HG03354 (cell line): Measurements from ENCODE around the gene APLF.

Source experiments
- ATAC-seq: cut with Tn5 transposase; IDR thresholded peaks from one replicate; pipeline ENCODE4 v1.9.1; 2021; ENCODE audit warnings: mild to moderate bottlenecking; ENCODE audit not compliant: unreplicated experiment, poor library complexity, severe bottlenecking

Gene APLF

GRCh38 chr2:68467077-68467960 is at the start of gene APLF, which contains the start of gene FBXO48:
Gene APLF (plus strand): TSS chr2:68467585. CDS start chr2:68467732, 147 bp downstream.
Gene FBXO48 (minus strand): TSS chr2:68467294. CDS start chr2:68465145, 2,149 bp downstream.
- ATAC-seq, result peak; percentile 96

GRCh38 chr2:68417926-68418325 is 49.5 kb upstream of the APLF start:
- ATAC-seq, result no peak

- no peak for ATAC-seq
These were observed 49.0 kb upstream of the APLF start for GRCh38 chr2:68418419-68418818.

- ATAC-seq, result peak; percentile 74
These were observed 48.5 kb upstream of the APLF start for GRCh38 chr2:68418855-68419254.

GRCh38 chr2:68420254-68420910 is 47.0 kb upstream of the APLF start:
- no peak for ATAC-seq

GRCh38 chr2:68423966-68424650 is 43.3 kb upstream of the APLF start:
- ATAC-seq, result peak; percentile 84

- ATAC-seq, result no peak
These were observed 41.9 kb upstream of the APLF start for GRCh38 chr2:68425503-68425902.

- no peak for ATAC-seq
These were observed 40.9 kb upstream of the APLF start for GRCh38 chr2:68426446-68426845.

- ATAC-seq, result peak; percentile 35
These were observed 40.4 kb upstream of the APLF start for GRCh38 chr2:68426848-68427579.

GRCh38 chr2:68428126-68428525 is 39.3 kb upstream of the APLF start:
- no peak for ATAC-seq

- no peak for ATAC-seq
These were observed 38.6 kb upstream of the APLF start for GRCh38 chr2:68428746-68429145.

GRCh38 chr2:68429311-68429826 is 38.0 kb upstream of the APLF start:
- ATAC-seq, result no peak

- ATAC-seq, result no peak
These were observed 35.9 kb upstream of the APLF start for GRCh38 chr2:68431316-68431972.

GRCh38 chr2:68432696-68433658 is 34.4 kb upstream of the APLF start:
- ATAC-seq, result no peak

GRCh38 chr2:68434981-68435380 is 32.4 kb upstream of the APLF start:
- no peak for ATAC-seq

- no peak for ATAC-seq
These were observed 31.8 kb upstream of the APLF start for GRCh38 chr2:68435615-68436014.

GRCh38 chr2:68436270-68436669 is 31.1 kb upstream of the APLF start:
- ATAC-seq, result no peak
